Stimulated activated naive CD8-positive, alpha-beta T cell treated with anti-CD3 and anti-CD28 coated beads, Interleukin-15, Interleukin-2, amounts not matched to agents 100 ng/mL and 50 ng/mL, for 24 hours (primary cell): Measurements from ENCODE around the gene RBMS3.

Experiments used
- H3K27ac Mint-ChIP-seq: one replicate; pipeline ENCODE4 v1.8.0; 2021; ENCODE audit warnings: mild to moderate bottlenecking, mixed read lengths
- H3K27me3 Mint-ChIP-seq: one replicate; pipeline ENCODE4 v1.8.0; 2021; ENCODE audit warnings: mixed read lengths
- H3K36me3 Mint-ChIP-seq: one replicate; pipeline ENCODE4 v1.8.0; 2021; ENCODE audit warnings: low read depth, mixed read lengths
- H3K4me1 Mint-ChIP-seq: one replicate; pipeline ENCODE4 v1.8.0; 2021; ENCODE audit warnings: low read depth, mixed read lengths
- H3K4me3 Mint-ChIP-seq: one replicate; pipeline ENCODE4 v1.8.0; 2021; ENCODE audit warnings: mild to moderate bottlenecking, mixed read lengths
- H3K9me3 Mint-ChIP-seq: one replicate; pipeline ENCODE4 v1.8.0; 2021; ENCODE audit warnings: mixed read lengths

Gene RBMS3

GRCh38 chr3:29898171-29898965 lies 617.5 kb downstream of the RBMS3 start:
- Mint-ChIP-seq H3K4me1 (no peaks in the 10 kb centered on the region), H3K36me3 (no peaks in the 10 kb centered on the region), H3K4me3 (no peak overlapping the region), H3K9me3 (no peaks in the 10 kb centered on the region), H3K27me3 (peaks cover 3% of the 10 kb centered on the region), H3K27ac (no peak overlapping the region)

- H3K4me3 Mint-ChIP-seq: no peak overlapping the region
- no peaks in the 10 kb centered on the region for H3K36me3 Mint-ChIP-seq
- H3K9me3 Mint-ChIP-seq: no peaks in the 10 kb centered on the region
- H3K27me3 Mint-ChIP-seq: peaks cover 3% of the 10 kb centered on the region
- no peaks in the 10 kb centered on the region for H3K4me1 Mint-ChIP-seq
- H3K27ac Mint-ChIP-seq: no peak overlapping the region
Observed at GRCh38 chr3:29899021-29899420, 618.1 kb downstream of the RBMS3 start.

GRCh38 chr3:29901097-29901496 lies 620.2 kb downstream of the RBMS3 start:
- Mint-ChIP-seq H3K36me3 (no peaks in the 10 kb centered on the region), H3K27me3 (peaks cover 3% of the 10 kb centered on the region), H3K9me3 (no peaks in the 10 kb centered on the region), H3K27ac (no peak overlapping the region), H3K4me3 (no peak overlapping the region), H3K4me1 (no peaks in the 10 kb centered on the region)

DNA sequence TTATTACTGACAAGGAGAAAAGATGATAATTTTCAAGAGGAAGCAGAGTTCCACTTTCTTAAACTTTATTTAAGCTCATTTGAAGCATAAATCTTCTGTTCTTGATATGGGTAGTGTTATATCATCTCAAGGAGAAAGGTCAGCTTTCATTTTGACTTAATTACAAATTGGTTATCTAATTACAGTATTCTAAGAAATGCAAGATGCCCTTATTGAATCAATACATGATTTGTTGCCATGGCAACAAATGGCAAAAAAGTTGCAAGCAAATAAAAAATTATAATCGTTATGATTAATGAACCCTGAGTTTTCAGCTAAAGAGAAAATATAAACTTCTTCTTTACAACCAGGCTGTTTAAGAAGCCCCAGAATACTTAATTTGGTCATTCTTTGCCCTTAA lies 622.7 kb downstream of the RBMS3 start:
- Mint-ChIP-seq H3K27ac (no peak overlapping the region), H3K9me3 (no peaks in the 10 kb centered on the region), H3K4me3 (no peak overlapping the region), H3K36me3 (no peaks in the 10 kb centered on the region), H3K4me1 (no peaks in the 10 kb centered on the region), H3K27me3 (no peaks in the 10 kb centered on the region)

DNA sequence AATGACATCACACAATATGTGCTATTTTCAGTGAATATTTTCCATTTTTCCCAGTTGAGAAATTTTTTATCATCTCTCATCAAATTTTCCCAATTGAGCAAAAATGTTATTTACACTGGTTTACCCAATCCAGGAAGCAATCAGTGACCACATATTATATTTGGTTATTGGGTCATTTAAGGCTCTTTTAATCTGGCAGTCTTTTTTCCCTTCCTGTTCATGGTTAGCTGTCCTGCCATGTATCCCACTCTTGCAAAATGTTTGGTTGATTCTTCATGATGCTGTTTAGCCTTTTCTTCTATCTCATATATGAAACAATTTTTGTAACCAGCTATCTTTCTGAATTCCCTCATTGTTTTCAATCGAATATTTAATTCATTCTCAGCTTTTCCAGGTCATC lies 626.0 kb downstream of the RBMS3 start:
- Mint-ChIP-seq H3K9me3 (no peaks in the 10 kb centered on the region), H3K36me3 (no peaks in the 10 kb centered on the region), H3K27ac (no peak overlapping the region), H3K4me3 (no peak overlapping the region), H3K27me3 (peaks cover 4% of the 10 kb centered on the region), H3K4me1 (no peaks in the 10 kb centered on the region)

DNA sequence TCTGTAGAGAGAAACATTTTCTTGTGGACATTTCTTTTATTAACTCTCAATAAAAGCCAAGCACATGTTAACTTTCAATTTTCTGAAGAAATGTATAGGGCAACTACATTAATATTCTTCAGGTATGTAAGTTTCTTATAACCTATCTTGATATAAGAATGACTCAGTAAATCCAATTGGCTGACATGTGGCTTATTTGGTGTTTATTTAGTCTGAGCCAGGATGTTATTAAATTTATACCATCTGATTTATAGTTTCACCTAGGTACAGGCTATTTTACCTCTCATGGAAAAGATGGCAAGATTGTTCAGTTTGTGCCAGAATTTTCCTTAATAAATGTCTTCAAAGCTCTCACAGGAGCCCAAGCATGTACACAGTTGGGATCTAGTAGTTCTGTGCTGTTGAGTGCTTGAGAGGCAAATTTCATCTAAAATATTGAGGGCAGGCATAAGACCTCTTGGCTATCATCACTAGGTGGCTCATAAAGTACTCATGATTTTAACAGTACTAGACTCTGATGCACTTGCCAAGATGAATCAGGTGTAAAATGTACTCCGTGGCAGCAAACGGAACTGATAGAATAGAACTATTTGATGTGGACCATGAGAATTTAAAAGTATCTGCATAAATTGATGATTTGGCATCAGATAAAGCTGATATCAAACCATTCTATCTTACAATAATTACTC lies 631.9 kb downstream of the RBMS3 start:
- Mint-ChIP-seq H3K4me1 (no peaks in the 10 kb centered on the region), H3K27ac (no peak overlapping the region), H3K27me3 (peaks cover 18% of the 10 kb centered on the region), H3K4me3 (no peak overlapping the region), H3K9me3 (no peaks in the 10 kb centered on the region), H3K36me3 (no peaks in the 10 kb centered on the region)

GRCh38 chr3:29914861-29915524 lies 634.1 kb downstream of the RBMS3 start:
- Mint-ChIP-seq H3K9me3 (no peaks in the 10 kb centered on the region), H3K36me3 (no peaks in the 10 kb centered on the region)

GRCh38 chr3:29919571-29919970 lies 638.7 kb downstream of the RBMS3 start:
- H3K4me1 Mint-ChIP-seq: no peaks in the 10 kb centered on the region
- no peaks in the 10 kb centered on the region for H3K36me3 Mint-ChIP-seq
- peaks cover 14% of the 10 kb centered on the region for H3K27me3 Mint-ChIP-seq
- H3K4me3 Mint-ChIP-seq: no peak overlapping the region
- H3K27ac Mint-ChIP-seq: no peak overlapping the region
- no peaks in the 10 kb centered on the region for H3K9me3 Mint-ChIP-seq

More at GRCh38 chr3:29914861-29915524, 634.1 kb downstream of the RBMS3 start:
- Mint-ChIP-seq H3K4me1 (no peaks in the 10 kb centered on the region), H3K27me3 (peaks cover 18% of the 10 kb centered on the region), H3K27ac (no peak overlapping the region), H3K4me3 (no peak overlapping the region)

DNA sequence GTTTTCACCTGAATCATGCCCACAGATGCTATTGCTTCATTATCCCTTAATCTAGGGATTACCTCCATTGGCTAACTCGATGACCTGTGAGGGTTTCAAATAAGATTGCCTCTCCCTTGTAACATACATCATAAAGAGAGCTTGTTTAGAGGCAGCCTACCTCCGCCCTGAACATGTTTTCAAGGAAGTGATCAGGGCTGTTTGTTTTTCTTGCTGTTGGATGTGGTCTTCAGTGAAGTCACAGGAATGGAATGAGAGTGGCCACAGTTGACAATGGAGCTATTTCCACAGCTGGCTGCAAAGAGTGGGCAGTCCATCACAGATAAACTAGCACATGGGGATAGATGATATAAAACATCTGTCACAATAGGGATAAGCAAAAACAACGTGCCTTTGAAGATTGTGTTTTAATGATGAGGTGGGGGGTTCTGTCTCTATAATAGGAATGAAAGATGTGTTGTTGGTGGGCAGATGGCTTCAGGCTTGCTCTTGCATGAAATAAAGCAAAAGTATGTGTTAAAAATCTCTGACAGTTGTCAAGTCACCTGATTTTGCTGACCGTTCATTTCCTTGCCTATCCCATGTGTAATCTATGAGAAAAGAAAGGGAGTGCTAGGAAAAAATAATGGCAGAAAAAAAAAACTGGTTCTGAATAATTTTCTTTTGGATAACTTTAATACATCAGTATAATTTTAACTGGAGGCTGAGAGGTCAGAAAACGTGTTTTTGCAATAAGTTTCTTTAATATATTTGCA lies 642.3 kb downstream of the RBMS3 start:
- H3K27ac Mint-ChIP-seq: no peak overlapping the region
- no peaks in the 10 kb centered on the region for H3K4me1 Mint-ChIP-seq
- H3K4me3 Mint-ChIP-seq: no peak overlapping the region
- no peaks in the 10 kb centered on the region for H3K27me3 Mint-ChIP-seq
- H3K36me3 Mint-ChIP-seq: no peaks in the 10 kb centered on the region
- H3K9me3 Mint-ChIP-seq: no peaks in the 10 kb centered on the region

- H3K4me1 Mint-ChIP-seq: no peaks in the 10 kb centered on the region
- H3K27me3 Mint-ChIP-seq: no peaks in the 10 kb centered on the region
- no peaks in the 10 kb centered on the region for H3K9me3 Mint-ChIP-seq
- H3K27ac Mint-ChIP-seq: no peak overlapping the region
- no peaks in the 10 kb centered on the region for H3K36me3 Mint-ChIP-seq
- no peak overlapping the region for H3K4me3 Mint-ChIP-seq
Observed at GRCh38 chr3:29924783-29925561, 644.1 kb downstream of the RBMS3 start.

GRCh38 chr3:29926378-29926777 lies 645.5 kb downstream of the RBMS3 start:
- Mint-ChIP-seq H3K4me3 (no peak overlapping the region), H3K9me3 (no peaks in the 10 kb centered on the region), H3K27ac (no peak overlapping the region), H3K4me1 (no peaks in the 10 kb centered on the region), H3K36me3 (no peaks in the 10 kb centered on the region), H3K27me3 (no peaks in the 10 kb centered on the region)

GRCh38 chr3:29932696-29933325 lies 651.9 kb downstream of the RBMS3 start:
- Mint-ChIP-seq H3K27ac (no peak overlapping the region), H3K36me3 (no peaks in the 10 kb centered on the region), H3K4me1 (peaks cover 4% of the 10 kb centered on the region), H3K27me3 (peaks cover 1% of the 10 kb centered on the region), H3K4me3 (no peak overlapping the region), H3K9me3 (no peaks in the 10 kb centered on the region)

DNA sequence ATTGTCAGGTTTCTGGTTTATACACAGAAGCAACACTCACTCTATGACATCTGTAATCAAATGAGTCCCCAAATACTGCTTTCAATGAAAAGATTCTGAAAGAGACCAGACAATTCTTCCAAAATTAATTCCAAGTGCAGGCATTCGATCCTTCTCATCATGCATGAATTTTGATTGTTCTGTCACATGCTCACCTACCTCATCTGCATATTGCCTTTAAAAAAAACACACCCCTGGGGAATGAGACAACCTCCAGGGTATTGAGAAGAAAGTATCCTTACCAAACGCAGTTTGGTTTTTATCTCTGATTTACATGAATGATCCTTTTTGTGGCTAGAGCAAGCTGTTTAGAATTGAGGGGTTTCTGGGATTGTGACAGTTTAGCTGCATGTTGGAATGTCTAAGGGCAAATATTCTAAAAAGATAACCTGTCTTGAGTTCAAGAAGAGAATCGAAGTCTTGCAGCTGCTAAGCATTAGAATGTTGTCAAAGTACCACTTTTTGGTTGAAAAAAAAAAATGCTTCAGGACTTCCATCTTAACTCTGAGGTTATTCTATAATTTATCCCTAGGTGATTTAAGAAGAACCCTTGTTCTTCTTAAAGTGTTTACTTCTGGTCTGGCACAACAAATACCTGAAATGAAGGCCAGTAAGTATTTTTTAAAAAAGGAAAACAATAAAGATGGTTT lies 653.1 kb downstream of the RBMS3 start:
- peaks cover 3% of the 10 kb centered on the region for H3K27me3 Mint-ChIP-seq
- no peaks in the 10 kb centered on the region for H3K9me3 Mint-ChIP-seq
- peaks cover 4% of the 10 kb centered on the region for H3K4me1 Mint-ChIP-seq
- no peak overlapping the region for H3K27ac Mint-ChIP-seq
- H3K36me3 Mint-ChIP-seq: no peaks in the 10 kb centered on the region
- H3K4me3 Mint-ChIP-seq: no peak overlapping the region
